K562 (cell line): ENCODE measurements around the gene KIFAP3. TPM values are rescaled to one million over a fixed set of nuclear protein-coding genes. Genes with fewer than 3 reads are reported as not detected.

Experiments
- ATAC-seq: fragments of 200-7000 bp; cut with Tn5 transposase; 3 replicates; pipeline ENCODE4 v1.9.1; 2020; ENCODE audit warnings: moderate library complexity
- BruUV-seq: library from RNA; stranded (reverse); fragments of 400-500 nt; replicated peaks from 2 replicates; lab custom pipeline; 2021; lab: Mats Ljungman, UMichigan
- CTCF ChIA-PET: fragments of 300-600 bp; formaldehyde crosslinking; extraction: SDS; loops from one replicate; lab custom pipeline; 2021; ENCODE audit warnings: low intra/inter-chr PET ratio; lab: Yijun Ruan, JAX
- POLR2A ChIA-PET: fragments of 300-600, 350-650 bp; sonication (Branson Sonifier 250); formaldehyde crosslinking; extraction: SDS; loops from one replicate; lab custom pipeline; 2021; ENCODE audit warnings: antibody characterized with exemption, inconsistent platforms; lab: Yijun Ruan, JAX
- DNase-seq, 4 experiments: peaks; one replicate each; pipeline versions ENCODE4 v3.0.0 to v3.0.0-alpha.2; 2011 to 2018; ENCODE audit warnings: low spot score in 3 of 4, mixed read lengths in 3 of 4; ENCODE audit errors: extremely low read depth in 1 of 4
- FAIRE-seq: peaks from 2 replicates; lab custom pipeline; 2011; peaks lifted over from hg19 to GRCh38; lab: Jason Lieb, UNC
- H2AFZ ChIP-seq: 2 replicates; pipeline ENCODE4 v1.6.0; 2011; ENCODE audit warnings: low read depth, low read length, control low read depth, inconsistent platforms
- H3K27ac ChIP-seq: fragments of 200-600 bp; 3 replicates; pipeline ENCODE4 v1.8.0; 2011; ENCODE audit warnings: low read depth, mild to moderate bottlenecking, control low read depth, inconsistent platforms, low read length, moderate library complexity, mixed read lengths; ENCODE audit errors: extremely low read depth
- H3K27me3 ChIP-seq, 2 experiments: fragments of 300-600 bp in 1 of 2; 2 replicates in 1 of 2; 3 replicates in 1 of 2; pipeline versions ENCODE4 v1.6.0 to v1.8.0; 2011; ENCODE audit warnings: inconsistent platforms in 2 of 2, low read length in 2 of 2, mild to moderate bottlenecking in 1 of 2, mixed read lengths in 1 of 2, moderate library complexity in 1 of 2; ENCODE audit not compliant: control insufficient read depth in 2 of 2, insufficient read depth in 2 of 2
- H3K36me3 ChIP-seq: fragments of 300-600 bp; 3 replicates; pipeline ENCODE4 v1.8.0; 2011; ENCODE audit warnings: mild to moderate bottlenecking, low read length, inconsistent platforms; ENCODE audit not compliant: control insufficient read depth, insufficient read depth
- H3K4me1 ChIP-seq, 2 experiments: fragments of 200-600 bp in 1 of 2; replicated peaks in 1 of 2; 2 replicates in 1 of 2; 3 replicates in 1 of 2; pipeline versions ENCODE4 v1.5.1 to v1.8.0; 2011; ENCODE audit warnings: inconsistent platforms in 2 of 2, low read length in 2 of 2, mild to moderate bottlenecking in 1 of 2, mixed read lengths in 1 of 2, moderate library complexity in 1 of 2; ENCODE audit not compliant: control insufficient read depth in 2 of 2, insufficient read depth in 2 of 2
- H3K4me2 ChIP-seq: 2 replicates; pipeline ENCODE4 v1.6.1; 2011; ENCODE audit warnings: low read length, control low read depth, inconsistent platforms, mixed read lengths; ENCODE audit not compliant: insufficient read depth
- H3K4me3 ChIP-seq: fragments of 200-600 bp; sonication (generic), shearing (Covaris generic); 2 replicates; pipeline ENCODE4 v1.5.1; 2016; ENCODE audit warnings: control low read depth, inconsistent platforms
- H3K79me2 ChIP-seq: fragments of 200-600 bp; 3 replicates; pipeline ENCODE4 v1.8.0; 2011; ENCODE audit warnings: low read length, inconsistent platforms; ENCODE audit not compliant: control insufficient read depth, insufficient read depth
- H3K9ac ChIP-seq, 2 experiments: 2 replicates each; pipeline versions ENCODE4 v1.6.0 to v1.6.1; 2011; ENCODE audit warnings: low read depth in 2 of 2, low read length in 2 of 2, control low read depth in 1 of 2, inconsistent platforms in 1 of 2, mild to moderate bottlenecking in 1 of 2, mixed read lengths in 1 of 2; ENCODE audit not compliant: insufficient read depth in 1 of 2
- H3K9me1 ChIP-seq: one replicate; pipeline ENCODE4 v1.6.0; 2011; ENCODE audit warnings: inconsistent platforms, mild to moderate bottlenecking, low read length, moderate library complexity; ENCODE audit not compliant: control insufficient read depth, insufficient read depth
- H3K9me3 ChIP-seq: replicated peaks from 2 replicates; pipeline ENCODE4 v1.5.1; 2011; ENCODE audit warnings: low read depth, low read length, inconsistent platforms; ENCODE audit not compliant: control insufficient read depth, insufficient read depth
- H4K20me1 ChIP-seq: replicated peaks from 2 replicates; pipeline ENCODE4 v1.6.1; 2011; ENCODE audit warnings: low read length, inconsistent platforms, mixed read lengths; ENCODE audit not compliant: control insufficient read depth, insufficient read depth
- BRD4 ChIP-seq: fragments of 200-600 bp; sonication (generic); IDR thresholded peaks from 2 replicates; pipeline ENCODE4 v1.6.1; 2017; ENCODE audit warnings: inconsistent platforms
- FOXK2 ChIP-seq, 2 experiments: fragments of 450-650 bp; IDR thresholded peaks in 1 of 2; conservative IDR thresholded peaks in 1 of 2; 2 replicates each; pipeline ENCODE4 v1.6.1; 2016; ENCODE audit warnings: low read depth in 2 of 2, mild to moderate bottlenecking in 1 of 2
- NCOA6 ChIP-seq: fragments of 450-650 bp; IDR thresholded peaks from 2 replicates; pipeline ENCODE4 v1.6.1; 2017; ENCODE audit warnings: mild to moderate bottlenecking
- NFIC ChIP-seq: fragments of 450-650 bp; IDR thresholded peaks from 2 replicates; pipeline ENCODE4 v1.6.1; 2017; ENCODE audit warnings: mild to moderate bottlenecking, inconsistent platforms
- RBM39 ChIP-seq: fragments of 200-400 bp; formaldehyde crosslinking; optimal IDR thresholded peaks from 2 replicates; pipeline ENCODE3; 2018; ENCODE audit warnings: low read depth, low read length
- RFX1 ChIP-seq: fragments of 450-650 bp; IDR thresholded peaks from 2 replicates; pipeline ENCODE4 v1.6.1; 2016; ENCODE audit warnings: mild to moderate bottlenecking, moderate library complexity
- RFX7 ChIP-seq: fragments of 250-450 bp; sonication (Bioruptor Pico); IDR thresholded peaks from 2 replicates; pipeline ENCODE4 v1.5.1; 2021; ENCODE audit warnings: mild to moderate bottlenecking
- SMARCB1 ChIP-seq: IDR thresholded peaks from 2 replicates; pipeline ENCODE4 v1.6.1; 2011; ENCODE audit warnings: improper control_type of control experiment, low read depth; ENCODE audit not compliant: insufficient read length
- XRCC3 ChIP-seq: fragments of 450-650 bp; IDR thresholded peaks from 2 replicates; pipeline ENCODE4 v1.6.1; 2017; ENCODE audit warnings: mild to moderate bottlenecking, moderate library complexity
- ZBED1 ChIP-seq: IDR thresholded peaks from 2 replicates; pipeline ENCODE4 v1.6.1; 2014
- ZNF143 ChIP-seq: sonication (generic); formaldehyde crosslinking; IDR thresholded peaks from 2 replicates; pipeline ENCODE4 v1.9.0; 2022; ENCODE audit warnings: mild to moderate bottlenecking, missing genetic modification reagents
- ZNF780A ChIP-seq: fragments of 250-450 bp; sonication (Bioruptor Pico); IDR thresholded peaks from 2 replicates; pipeline ENCODE4 v1.5.0; 2021; ENCODE audit warnings: mild to moderate bottlenecking
- WGBS: fragments of 100-300 bp; shearing (Covaris generic); methylation state at CpG from one replicate; pipeline ENCODE4 v1.1.6; 2016; ENCODE audit warnings: low coverage, mixed read lengths; ENCODE audit not compliant: insufficient coverage; ENCODE audit errors: missing lambda C conversion rate; 5-methylcytosine and 5-hydroxymethylcytosine counted together
- in situ Hi-C: fragments of 300-500 bp; cut with MboI; formaldehyde crosslinking; loops from 4 replicates; pipeline ENCODE4 v1.15.0; 2018; ENCODE audit warnings: inconsistent platforms, mixed read lengths
- intact Hi-C: fragments of 100-400 bp; cut with micrococcal nuclease; formaldehyde crosslinking; loops from 2 replicates; pipeline ENCODE4 v1.14.2; 2022
- polyA plus RNA-seq, 8 experiments: library from polyadenylated mRNA; depleted of rRNA in 4 of 8; stranded (reverse) in 5 of 8; unstranded in 3 of 8; fragments of >200 nt; fragmentation: Nextera tagmentation in 2 of 8; fragmentation: Illumina TruSeq in 1 of 8; extraction: Ambion mirVana in 2 of 8; extraction: Trizol in 1 of 8; gene quantifications; 2 replicates each; pipeline versions ENCODE4 v1.2.1 to v1.2.3, GENCODE V29; 2011 to 2014; ENCODE audit warnings: inconsistent platforms in 1 of 8, missing spikeins in 1 of 8
- total RNA-seq, 7 experiments: library from RNA; depleted of rRNA in 6 of 7; stranded (reverse); fragments of >200 nt in 6 of 7; fragmentation: Illumina TruSeq in 2 of 7; extraction: Trizol in 2 of 7; gene quantifications; 2 replicates each; pipeline versions ENCODE4 v1.2.1 to v1.2.3, GENCODE V29; 2011 to 2021; ENCODE audit warnings: low replicate concordance in 1 of 7
- TF ChIP-seq, protein P1 (sequence below): fragments of 450-650 bp; IDR thresholded peaks from 2 replicates; pipeline ENCODE4 v1.7.0; 2016; ENCODE audit warnings: borderline replicate concordance

The KIFAP3 gene
- total and polyA plus RNA-seq, 9 of the 15 experiments (the other 6 are each of a cell fraction or from before 2014, with no cell fraction given), result 8.8 to 17.5 (median 11.8) TPM

DNA sequence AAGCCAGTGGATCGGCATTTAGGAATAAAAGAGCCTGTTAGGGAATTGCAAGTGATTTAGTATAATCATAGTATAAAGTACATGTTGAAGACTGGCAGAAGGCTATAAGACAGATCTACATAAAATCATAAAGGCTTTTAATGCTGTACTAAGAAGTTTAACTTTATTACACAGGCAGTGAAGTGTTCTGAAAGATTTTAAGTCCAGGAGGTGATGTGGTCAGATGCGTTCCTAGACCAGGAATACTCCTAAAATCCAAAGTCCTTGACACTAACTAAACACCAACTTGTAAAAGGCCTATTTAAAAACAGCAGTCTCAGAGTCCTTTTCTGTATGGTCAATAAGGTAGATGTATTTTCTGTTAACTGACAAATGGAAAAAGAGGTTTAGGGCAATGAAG lies 57.0 kb downstream of the KIFAP3 start:
- Histone ChIP-seq H3K4me1 (no peaks in the 10 kb centered on the region), H3K9me3 (no peaks in the 10 kb centered on the region), H2AFZ (no peak overlapping the region), H3K4me3 (no peak overlapping the region), H3K9me1 (no peaks in the 10 kb centered on the region), H3K4me2 (no peak overlapping the region), H3K79me2 (no peaks in the 10 kb centered on the region), H3K9ac (no peak overlapping the region), H3K36me3 (no peaks in the 10 kb centered on the region), H3K27me3 (no peaks in the 10 kb centered on the region), H3K27ac (no peak overlapping the region), H4K20me1 (no peaks in the 10 kb centered on the region)
- no TSS peak for BruUV-seq
- 52% methylated on average over 2 of the region's 2 CpGs for WGBS
- intact Hi-C loops, result loop anchor here (10.0 kb wide), 2 partner anchors 237 to 387 kb away; no protein-coding TSS in a partner anchor
- DNase-seq (no peak), ATAC-seq (no peak), FAIRE-seq (no peak)
- in situ Hi-C loops, result no loop called here
- ChIA-PET POLR2A (no interaction called here), CTCF (no interaction called here)
- TF ChIP-seq ZNF143 (CRISPR knock-in tag), result no peak

DNA sequence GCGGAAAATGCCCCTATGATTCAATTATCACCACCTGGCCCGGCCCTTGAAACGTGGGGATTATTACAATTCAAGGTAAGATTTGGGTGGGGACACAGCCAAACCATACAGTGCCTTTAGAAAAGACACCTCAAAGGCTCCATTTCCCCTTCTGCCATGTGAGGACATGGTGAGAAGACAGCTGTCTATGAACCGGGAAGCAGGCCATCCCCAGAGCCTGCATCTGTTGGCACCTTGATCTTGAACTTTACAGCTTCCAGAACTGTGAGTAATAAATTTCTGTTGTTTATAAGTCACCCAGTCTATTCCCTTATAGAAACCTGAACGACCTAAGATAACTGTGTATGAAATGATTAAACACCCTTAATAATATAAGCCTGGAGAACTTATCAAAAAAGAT lies 61.6 kb downstream of the KIFAP3 start:
- no peak overlapping the region for H3K27ac ChIP-seq
- DNase-seq (no peak), ATAC-seq (no peak), FAIRE-seq (no peak)
- POLR2A ChIA-PET, result no interaction called here
- in situ Hi-C loops, result no loop called here
- no peaks in the 10 kb centered on the region for H3K9me3 ChIP-seq
- WGBS, result 16% methylated on average over 5 of the region's 5 CpGs
- H3K4me1 ChIP-seq, result no peaks in the 10 kb centered on the region
- no peak overlapping the region for H3K4me3 ChIP-seq
- H4K20me1 ChIP-seq, result no peaks in the 10 kb centered on the region
- CTCF ChIA-PET, result no interaction called here
- H3K79me2 ChIP-seq, result no peaks in the 10 kb centered on the region
- TF ChIP-seq NCOA6 (no peak), NFIC (no peak), SMARCB1 (no peak), ZBED1 (no peak), RFX1 (no peak), RFX7 (CRISPR knock-in tag) (no peak), XRCC3 (no peak), ZNF780A (CRISPR knock-in tag) (no peak), FOXK2 (conservative IDR thresholded peaks at IDR 0.05 in 1 of 2, IDR thresholded peaks at IDR 0.05 in 1 of 2; ENCODE audit: low read depth in 2 of 2) (no peak), RBM39 (no peak), BRD4 (no peak)
- TF ChIP-seq, protein P1, sequence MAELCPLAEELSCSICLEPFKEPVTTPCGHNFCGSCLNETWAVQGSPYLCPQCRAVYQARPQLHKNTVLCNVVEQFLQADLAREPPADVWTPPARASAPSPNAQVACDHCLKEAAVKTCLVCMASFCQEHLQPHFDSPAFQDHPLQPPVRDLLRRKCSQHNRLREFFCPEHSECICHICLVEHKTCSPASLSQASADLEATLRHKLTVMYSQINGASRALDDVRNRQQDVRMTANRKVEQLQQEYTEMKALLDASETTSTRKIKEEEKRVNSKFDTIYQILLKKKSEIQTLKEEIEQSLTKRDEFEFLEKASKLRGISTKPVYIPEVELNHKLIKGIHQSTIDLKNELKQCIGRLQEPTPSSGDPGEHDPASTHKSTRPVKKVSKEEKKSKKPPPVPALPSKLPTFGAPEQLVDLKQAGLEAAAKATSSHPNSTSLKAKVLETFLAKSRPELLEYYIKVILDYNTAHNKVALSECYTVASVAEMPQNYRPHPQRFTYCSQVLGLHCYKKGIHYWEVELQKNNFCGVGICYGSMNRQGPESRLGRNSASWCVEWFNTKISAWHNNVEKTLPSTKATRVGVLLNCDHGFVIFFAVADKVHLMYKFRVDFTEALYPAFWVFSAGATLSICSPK, result no peak
- H3K9me1 ChIP-seq, result no peaks in the 10 kb centered on the region
- no peaks in the 10 kb centered on the region for H3K36me3 ChIP-seq
- BruUV-seq, result no TSS peak
- H2AFZ ChIP-seq, result no peak overlapping the region
- intact Hi-C loops, result loop anchor here (5.0 to 10.0 kb wide), 3 partner anchors 54 to 392 kb away; no protein-coding TSS in a partner anchor
- no peak overlapping the region for H3K9ac ChIP-seq
- no peaks in the 10 kb centered on the region for H3K27me3 ChIP-seq
- H3K4me2 ChIP-seq, result no peak overlapping the region
